EL (cell line): ENCODE results near the gene SLC16A1.
"Not testable (repeated sequence)": the region's sequence is repeated elsewhere in the genome, so short reads cannot be mapped to it uniquely, and the experiment has no call there.

Experiments
- DNase-seq: peaks from one replicate; pipeline ENCODE4 v3.0.0-alpha.2; 2016

SLC16A1 gene

DNA sequence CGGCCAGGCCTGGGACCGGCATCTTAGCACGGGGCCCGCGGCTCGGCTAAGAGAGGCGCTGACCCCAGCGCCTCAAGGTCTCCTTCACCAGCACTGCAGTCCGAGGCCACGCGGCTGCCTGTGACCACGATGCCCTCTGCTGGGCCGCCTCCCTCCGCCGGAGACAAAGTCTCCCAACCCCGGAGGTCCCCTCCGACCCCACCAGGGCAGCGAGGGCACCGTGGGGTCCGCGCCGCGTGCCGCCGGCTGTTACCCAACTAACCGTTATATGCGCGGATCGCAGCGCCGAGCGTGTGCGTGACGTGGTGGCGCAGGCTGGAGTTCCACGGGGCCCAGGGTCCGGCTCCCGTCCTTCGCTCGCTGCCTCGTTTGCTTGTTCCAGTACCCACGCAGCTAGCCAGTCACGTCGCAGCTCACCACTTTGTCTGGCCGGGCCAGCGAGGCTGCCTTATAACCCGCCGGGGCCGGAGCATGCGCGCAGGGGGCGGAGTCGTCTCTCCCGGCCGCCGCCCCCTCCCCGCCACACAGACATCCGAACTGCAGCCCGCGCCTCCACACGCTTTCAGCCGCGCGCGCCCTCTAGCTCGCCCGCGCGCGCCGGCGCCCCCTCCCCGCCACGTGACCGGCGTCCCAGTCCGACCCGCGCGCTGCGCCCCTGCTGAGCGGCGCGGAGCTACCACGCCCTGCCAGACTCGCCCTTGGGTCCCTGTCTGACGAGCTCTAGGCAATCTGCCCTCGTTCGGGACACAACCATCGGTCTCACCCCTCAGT, at the start of gene SLC16A1:
Gene SLC16A1 (minus strand): TSS at position 424 of the 771 bp plus-strand sequence. CDS start 26,888 bp downstream, outside the sequence.
- DNase-seq = peak; percentile 95

- no peak for DNase-seq
Measured at GRCh38 chr1:113003751-113004690, 48.0 kb upstream of the SLC16A1 start.

GRCh38 chr1:113002297-113002696, 46.3 kb upstream of the SLC16A1 start:
- DNase-seq = no peak

DNA sequence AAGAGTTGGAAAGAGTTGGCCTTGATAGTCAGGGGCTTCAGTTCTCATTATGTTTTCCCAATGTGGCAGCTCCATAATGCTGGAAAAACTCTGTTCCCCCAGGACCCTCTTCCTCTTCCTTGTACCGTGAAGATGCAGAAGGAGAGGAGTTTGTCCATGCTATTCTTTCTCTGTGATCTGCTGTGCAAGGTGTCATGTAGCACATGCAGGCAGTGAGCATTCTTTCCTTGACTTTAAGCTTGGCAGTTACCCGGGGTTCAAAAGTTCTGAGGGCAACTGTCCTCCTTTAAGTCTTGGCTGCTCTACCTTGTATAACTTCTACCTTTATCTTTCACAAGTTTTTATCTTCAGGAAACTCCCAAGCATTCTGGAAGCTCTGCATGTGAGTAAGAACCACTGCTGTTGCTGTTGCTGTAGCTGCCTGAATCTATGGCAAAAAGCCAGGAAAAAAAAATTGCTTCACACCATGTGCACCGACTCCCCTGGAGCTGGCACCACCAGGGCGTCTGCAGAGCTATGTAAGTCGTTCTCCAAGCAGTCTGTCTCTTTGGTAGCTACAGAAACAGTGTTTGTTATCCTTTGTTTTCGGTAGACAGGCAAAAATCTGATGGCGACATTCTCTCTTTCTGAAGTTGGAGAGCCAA, 42.7 kb upstream of the SLC16A1 start:
- peak; percentile 13 for DNase-seq

GRCh38 chr1:112997781-112998180, 41.8 kb upstream of the SLC16A1 start:
- no peak for DNase-seq

DNA sequence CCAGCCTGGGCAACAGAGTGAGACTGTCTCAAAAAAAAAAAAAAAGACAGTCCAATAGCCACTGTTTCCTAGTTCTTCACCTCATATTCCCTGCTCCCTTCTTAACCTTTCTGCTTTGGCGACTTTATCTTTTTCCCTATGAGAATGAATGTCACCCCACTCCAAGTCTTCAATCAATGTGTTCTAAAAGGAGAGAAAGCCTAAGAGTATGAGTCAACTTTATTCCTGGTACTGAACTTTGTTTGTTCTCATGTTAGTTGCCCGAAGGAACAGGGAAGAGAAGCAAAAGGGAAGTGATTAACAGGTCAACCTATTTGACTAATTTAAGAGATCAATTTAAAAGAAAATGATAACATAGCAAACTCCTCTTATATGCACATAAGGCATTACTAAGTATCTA, 39.9 kb upstream of the SLC16A1 start:
- DNase-seq = no peak

GRCh38 chr1:112995021-112995420, 39.0 kb upstream of the SLC16A1 start:
- DNase-seq = not testable (repeated sequence)

DNA sequence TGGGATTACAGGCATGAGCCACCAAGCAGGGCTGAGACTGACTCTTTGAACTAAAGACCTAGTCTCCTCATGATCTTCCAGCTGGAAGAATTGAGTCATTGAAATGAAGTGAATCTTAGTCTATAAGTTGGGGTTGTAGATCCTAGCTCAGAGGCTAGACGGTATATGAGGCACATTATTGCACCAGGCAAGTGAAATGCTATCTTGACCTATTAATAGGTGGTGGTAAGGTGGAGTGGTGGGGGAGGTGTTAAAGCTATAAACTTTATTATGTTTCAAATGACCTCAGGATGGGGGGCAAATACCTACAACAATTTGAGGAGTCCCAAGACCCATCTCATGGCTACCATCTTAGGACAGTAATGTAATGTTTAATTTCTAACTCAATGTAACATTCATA, 36.8 kb upstream of the SLC16A1 start:
- DNase-seq = no peak

DNA sequence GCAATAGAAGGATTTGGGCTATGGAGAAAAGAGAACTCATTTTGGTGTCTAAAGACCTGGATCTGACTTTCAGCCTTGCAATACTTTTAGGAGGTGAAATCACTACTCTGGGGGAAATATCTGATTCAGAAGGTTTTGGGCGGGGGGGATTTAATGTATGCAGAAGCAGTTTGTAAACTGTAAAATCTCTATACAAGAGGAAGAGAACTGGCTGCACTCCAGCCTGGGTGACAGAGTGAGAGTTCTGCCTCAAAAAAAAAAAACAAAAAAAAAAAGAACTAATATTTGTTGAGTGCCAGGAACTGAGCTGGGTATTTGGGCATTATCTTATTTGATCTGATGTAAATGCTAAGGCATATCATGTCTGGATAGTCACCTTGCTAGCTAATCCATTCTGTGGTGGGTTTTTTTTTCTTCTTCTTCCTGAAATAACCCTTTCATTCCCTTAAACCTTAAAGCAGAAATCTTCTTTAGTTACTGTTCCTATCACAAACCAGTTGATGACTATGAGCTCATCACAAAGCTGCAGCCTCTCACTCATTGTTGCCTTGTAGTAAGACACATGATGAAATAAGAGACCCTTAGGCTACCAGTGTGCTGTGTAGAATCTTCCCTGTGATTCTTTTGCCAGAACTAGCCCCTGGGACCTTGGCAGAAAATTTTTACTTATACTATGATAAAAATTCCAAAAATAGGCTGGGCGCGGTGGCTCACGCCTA, 35.6 kb upstream of the SLC16A1 start:
- DNase-seq = no peak

DNA sequence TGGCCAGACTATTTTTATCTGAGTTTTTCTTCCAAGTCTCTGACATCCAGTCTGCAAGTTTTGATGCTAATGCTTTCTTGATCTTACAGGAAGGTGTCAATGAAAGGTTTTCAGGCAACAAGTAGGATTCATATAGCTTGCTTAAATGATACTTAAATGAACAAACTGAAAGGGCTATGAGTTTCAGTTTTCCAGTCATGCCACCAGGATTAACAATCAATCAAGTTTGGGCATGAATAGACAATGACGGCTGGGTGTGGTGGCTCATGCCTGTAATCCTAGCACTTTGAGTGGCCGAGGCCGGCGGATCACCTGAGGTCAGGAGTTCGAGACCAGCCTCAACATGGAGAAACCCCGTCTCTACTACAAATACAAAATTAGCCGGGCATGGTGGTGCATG, 34.3 kb upstream of the SLC16A1 start:
- DNase-seq = no peak

GRCh38 chr1:112988367-112988766, 32.4 kb upstream of the SLC16A1 start:
- DNase-seq = no peak

- DNase-seq = no peak
Measured at GRCh38 chr1:112985123-112985522, 29.1 kb upstream of the SLC16A1 start.

DNA sequence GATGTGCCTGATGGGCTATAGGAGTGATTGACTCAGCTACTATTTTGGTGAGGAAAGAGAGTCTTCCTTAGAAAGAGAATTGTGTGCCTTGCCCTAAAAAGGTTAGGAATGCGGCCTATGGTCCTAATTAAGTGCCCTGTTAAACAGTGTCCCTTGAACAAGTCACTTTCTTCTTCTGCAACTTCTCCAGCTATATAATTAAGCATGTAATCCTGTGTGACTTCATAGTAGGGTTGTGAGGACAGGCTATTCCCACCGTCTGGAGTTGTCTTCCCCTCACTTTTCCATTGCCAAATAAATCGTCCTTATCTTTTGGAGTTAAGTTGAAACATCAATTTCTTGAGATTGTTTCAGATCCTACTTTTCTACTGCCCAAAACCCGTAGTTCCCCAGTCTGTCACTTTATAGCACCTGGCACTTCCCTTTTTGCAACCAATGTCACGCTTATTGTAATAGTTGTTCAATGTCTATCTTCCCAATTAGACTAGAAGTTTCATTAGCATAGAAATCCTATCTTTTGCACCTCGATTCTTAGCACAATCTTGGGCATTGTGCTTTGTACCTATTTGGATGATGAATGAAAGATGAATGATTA, 27.6 kb upstream of the SLC16A1 start:
- DNase-seq = no peak

DNA sequence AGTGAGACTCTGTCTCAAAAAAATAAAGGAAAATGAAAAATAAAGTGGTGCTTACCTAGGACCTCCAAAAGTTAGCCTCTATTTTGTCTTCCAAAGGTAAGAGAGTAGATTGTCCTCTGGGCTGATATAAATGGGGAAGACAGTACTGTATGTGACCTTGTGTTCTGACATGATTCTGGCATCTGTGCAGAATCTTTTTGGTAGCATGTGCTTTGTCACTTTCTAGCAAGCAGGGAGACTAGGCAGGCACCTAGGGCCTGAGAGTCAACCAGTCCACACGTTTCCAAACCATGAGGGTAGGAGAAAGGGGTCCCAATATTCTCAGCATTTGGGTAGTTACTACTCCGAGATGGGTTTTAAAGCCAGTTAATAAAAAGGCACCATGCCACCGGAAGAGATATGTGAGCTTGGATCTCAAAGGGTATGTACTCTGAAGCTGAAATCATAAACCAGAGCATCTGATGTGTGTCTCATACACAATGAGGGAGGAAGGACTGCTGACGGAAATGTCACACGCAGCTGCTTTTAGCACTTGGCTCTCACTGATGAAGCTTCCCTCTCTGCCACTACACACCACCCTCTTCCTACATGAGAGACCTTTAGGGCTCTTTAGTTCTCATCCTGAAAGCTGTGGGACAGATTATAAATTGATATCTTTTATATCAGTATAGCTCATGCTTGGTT, 27.0 kb upstream of the SLC16A1 start:
- DNase-seq = no peak

DNA sequence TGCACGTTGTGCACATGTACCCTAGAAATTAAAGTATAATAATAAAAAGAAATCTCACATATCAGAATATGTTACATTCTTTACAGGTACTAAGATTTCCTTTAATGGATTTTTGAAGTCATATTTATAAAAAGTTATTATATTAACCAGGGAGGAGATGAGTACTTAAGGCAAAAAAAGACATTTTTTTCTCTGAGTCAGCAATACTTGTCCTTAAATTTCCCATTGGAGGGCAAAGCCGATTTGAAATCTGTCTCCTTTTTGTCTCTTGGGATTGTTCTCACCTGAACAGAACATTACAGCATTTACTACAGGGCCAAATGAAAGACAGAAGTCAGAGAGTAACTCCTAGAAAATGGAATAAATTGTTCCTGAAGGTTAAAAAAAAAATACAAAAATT, 26.3 kb upstream of the SLC16A1 start:
- DNase-seq = no peak

GRCh38 chr1:112981834-112982233, 25.8 kb upstream of the SLC16A1 start:
- not testable (repeated sequence) for DNase-seq

DNA sequence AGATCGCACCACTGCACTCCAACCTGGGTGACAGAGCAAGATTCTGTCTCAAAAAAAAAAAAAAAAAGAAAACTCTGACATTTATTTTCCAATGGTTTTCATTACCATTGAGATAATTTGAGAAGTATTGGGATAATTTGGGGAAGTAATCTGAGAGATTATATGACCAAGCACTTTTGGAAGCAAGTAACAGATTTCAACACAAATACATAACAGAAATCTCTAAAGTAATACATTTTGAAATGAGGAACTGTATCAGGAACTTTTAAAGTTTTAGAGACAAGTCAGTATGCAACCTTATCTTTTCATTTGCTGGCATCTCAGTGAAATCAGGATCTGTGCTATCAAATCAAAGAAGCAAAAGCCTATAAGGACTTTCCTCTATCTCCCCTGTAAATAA, 25.4 kb upstream of the SLC16A1 start:
- no peak for DNase-seq

DNA sequence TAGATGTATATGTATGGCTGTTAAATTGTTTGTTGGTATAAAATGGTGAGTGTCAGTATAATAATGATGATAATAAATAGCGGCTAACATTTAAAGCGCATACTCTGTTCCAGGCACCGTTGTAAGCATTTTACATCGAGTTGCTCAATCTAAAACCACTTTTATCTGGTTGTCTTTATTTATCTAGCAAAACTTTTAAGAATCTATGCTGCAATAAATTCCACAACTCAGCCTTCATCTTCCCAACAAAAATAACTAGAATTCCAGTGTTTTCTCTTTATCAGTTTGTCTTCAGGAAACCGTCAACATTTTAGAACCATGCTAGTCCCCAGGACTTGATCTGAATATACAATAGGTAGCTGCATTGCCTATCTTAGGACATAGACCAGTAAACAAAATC, 19.3 kb upstream of the SLC16A1 start:
- DNase-seq = no peak

- no peak for DNase-seq
Measured at GRCh38 chr1:112974646-112975045, 18.6 kb upstream of the SLC16A1 start.

DNA sequence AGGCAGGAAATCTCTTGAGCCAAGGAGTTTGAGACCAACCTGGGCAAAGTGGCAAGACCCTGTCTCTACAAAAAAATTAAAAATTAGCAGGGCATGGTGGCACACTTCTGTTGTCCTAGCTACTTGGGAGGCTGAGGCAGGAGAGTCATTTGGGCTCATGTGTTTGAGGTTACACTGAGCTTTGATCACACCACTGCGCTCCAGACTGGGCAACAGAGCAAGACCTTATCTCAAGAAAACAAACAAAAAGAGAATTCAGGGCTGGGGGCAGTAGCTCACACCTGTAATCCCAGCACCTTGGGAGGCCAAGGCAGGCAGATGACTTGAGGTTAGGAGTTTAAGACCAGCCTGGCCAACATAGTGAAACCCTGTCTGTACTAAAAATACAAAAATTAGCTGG, 17.8 kb upstream of the SLC16A1 start:
- DNase-seq = no peak

DNA sequence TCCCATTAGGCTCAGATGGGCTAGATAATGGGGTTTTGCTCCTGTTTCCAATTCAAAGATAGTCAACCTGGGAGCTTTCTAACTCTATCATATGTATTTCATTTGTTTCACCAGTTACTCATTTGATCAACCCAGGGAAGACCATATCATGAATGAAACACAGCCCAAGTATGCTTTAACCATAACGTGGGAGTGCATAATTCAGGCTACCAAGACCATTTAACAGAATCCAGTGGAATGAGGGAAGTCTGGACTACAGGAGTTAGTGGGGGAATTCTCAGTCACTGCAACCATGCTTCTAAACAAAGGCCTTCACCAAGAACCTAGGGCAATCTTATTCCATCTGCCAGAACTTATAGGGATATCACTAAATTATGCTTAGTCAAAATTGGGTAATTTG, 15.0 kb upstream of the SLC16A1 start:
- peak; percentile 17 for DNase-seq

- DNase-seq = no peak
Measured at GRCh38 chr1:112964347-112964746, 8.4 kb upstream of the SLC16A1 start.
